AG09319 (cell line): ENCODE data around the gene PWP1.

Experiments
- DNase-seq: peaks from one replicate; pipeline ENCODE4 v3.0.0-alpha.2; 2010; ENCODE audit warnings: low read depth; ENCODE audit errors: extremely low read depth
- TF ChIP-seq, protein P1 (sequence below): IDR thresholded peaks from 2 replicates; pipeline ENCODE4 v1.5.1; 2011; ENCODE audit warnings: low read depth, mild to moderate bottlenecking, inconsistent platforms, low read length, moderate library complexity

PWP1 gene

DNA sequence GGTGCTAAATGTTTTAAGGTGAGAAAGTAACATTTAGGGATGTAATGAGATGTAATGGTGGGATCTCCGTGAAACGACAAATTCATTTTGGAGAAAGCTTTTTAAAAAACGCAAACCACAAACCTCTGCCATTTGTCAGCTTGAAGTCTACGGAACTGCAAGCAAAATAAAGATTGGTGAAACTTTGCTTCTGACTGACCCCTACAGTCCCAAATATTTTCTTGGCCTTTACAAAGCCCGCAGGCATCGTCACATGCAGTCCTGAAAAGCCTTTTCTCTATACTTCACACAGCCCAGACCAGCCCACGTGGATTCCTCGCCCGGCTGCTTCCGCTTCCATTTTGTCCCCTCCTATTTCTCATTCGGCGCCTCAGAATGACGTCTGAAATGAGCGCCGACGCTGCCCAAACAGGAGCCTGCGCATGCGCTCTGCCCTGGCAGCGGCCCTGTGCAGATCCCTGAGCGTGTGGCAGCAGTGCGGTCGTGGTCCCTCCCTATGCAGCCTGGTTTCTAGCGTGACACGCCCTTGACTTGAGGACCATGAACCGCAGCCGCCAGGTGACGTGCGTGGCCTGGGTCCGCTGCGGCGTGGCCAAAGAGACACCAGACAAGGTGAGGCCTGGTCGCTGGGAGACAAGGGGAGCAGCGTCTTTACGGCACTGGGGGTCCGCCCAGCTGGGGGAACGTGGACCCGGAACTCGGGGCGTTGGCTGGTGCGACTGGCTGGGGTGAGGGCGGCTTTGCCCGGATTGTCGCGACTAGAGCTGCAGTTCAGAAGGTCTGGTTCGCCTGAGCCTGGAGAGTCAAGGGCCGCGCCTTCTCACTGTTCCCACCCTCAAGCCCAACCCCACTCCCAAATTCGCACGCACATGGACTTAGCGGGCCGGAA lies at the start of gene PWP1:
Gene PWP1, plus strand, starts transcription at position 440 of the 889 bp plus-strand sequence. Its CDS starts 101 bp downstream, at position 541.
- DNase-seq = peak; percentile 83
- TF ChIP-seq, protein P1, sequence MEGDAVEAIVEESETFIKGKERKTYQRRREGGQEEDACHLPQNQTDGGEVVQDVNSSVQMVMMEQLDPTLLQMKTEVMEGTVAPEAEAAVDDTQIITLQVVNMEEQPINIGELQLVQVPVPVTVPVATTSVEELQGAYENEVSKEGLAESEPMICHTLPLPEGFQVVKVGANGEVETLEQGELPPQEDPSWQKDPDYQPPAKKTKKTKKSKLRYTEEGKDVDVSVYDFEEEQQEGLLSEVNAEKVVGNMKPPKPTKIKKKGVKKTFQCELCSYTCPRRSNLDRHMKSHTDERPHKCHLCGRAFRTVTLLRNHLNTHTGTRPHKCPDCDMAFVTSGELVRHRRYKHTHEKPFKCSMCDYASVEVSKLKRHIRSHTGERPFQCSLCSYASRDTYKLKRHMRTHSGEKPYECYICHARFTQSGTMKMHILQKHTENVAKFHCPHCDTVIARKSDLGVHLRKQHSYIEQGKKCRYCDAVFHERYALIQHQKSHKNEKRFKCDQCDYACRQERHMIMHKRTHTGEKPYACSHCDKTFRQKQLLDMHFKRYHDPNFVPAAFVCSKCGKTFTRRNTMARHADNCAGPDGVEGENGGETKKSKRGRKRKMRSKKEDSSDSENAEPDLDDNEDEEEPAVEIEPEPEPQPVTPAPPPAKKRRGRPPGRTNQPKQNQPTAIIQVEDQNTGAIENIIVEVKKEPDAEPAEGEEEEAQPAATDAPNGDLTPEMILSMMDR = no peak

DNA sequence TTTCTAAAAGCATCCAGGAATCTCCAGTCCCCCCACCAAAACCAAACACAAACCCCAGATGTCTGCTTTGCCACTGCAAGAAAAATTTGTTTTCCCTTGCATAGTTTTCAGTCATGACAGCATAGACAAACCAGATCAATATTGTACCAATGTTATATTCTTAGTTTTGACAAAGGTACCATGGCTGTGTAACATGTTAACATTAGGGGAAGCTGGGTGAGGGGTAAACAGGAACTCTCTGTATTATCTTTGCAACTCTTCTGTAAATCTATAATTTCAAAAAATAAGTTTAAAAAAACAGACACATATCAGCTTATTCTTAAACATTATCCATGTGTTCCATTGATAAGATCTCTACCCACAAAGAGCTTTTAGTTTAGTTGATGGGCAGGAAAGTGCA lies 44.4 kb upstream of the PWP1 start:
- no peak for DNase-seq
- TF ChIP-seq, protein P1 = no peak

DNA sequence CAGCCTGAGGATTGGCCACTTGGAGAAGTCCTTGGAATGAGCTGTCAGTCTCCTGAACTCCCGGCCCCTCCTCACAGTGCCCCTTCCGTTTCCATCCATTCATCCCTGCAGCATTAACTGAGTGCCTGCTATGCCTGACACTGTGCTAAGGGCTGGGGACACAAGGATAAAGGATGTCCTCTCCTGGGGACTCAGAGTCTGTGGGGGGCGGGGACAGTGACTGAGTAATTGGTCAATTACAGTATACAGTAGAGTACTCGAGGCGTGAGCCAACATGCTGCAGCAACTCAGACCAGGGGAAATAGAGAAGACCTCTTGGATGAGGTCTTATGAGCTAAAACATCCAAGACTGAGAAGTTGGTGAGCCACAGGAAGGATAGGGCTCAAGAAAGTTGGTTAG lies 43.4 kb upstream of the PWP1 start:
- TF ChIP-seq, protein P1 = no peak

DNA sequence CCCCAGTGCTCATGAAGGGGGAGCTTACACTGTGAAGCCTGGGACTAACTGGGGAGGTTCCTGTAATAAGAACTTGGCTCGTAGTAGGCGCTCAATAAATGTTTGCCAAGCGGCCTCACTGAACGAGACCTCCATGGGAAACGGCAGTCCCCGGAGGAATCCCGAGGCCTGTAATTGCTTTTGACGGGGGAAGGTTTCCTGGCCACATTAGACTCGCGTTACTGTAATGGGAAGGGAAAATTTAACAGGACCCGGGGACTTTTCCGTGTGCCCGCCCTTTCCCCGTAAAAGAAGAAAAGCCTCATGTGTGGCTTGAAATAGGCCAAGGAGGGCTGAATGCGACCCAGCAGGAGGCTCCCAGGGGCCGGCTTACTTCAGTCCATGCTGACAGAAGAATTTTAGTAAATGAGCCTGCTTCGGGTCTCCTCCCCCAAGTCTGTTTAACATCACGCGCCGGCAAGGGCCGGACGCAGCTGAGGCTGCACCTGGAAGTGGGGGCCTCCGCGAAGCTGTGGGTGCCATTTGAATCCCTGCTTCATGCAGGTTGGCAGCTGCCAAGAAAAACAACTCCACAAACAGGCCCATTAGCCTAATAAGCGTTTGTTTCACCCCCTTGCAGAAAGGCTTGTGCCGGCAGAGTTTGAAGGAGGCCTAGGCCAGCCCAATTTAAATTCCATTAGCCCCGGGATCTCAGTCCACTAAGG lies 39.8 kb upstream of the PWP1 start:
- TF ChIP-seq, protein P1 = no peak
- no peak for DNase-seq

More for the DNA sequence above, 43.4 kb upstream of the PWP1 start:
- DNase-seq = no peak

DNA sequence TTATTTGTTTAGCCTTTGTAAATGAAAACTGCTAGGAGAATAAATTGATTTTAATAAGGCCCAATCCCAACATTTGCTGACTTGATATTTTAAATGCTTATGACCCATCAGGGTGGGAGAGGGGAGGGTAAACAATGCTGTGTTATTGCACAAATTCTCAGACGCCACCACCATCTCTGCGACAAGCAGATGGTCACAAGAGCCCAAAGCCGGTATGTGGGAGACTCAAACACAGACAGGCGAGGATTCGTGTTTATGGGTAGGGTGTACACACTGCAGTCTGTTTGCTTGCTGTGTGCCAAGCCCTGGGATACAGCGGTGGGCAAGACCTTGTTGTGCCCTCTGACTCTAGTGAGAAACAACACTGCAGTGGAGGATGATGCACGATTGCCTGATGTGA lies 39.2 kb upstream of the PWP1 start:
- no peak for DNase-seq
- TF ChIP-seq, protein P1 = no peak

DNA sequence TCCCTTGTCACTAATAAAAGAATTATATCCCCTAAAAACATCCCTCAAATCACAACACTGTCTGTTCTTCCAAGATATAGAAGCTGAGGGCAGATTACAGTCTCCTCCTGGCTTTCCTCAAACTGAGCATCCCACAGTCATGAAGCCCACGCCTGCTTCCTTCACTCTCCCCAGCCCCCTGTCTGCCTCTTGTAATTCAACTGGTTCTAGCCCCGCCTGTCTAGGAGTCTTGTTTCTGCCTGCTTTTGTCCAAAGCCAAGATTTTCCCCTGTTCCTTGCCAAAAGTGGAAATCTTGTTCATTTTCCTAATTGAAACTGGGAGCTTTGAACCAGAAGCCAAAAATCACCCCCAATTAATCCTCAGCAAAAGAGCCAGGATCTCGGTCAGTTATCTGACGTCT lies 35.9 kb upstream of the PWP1 start:
- DNase-seq = no peak
- TF ChIP-seq, protein P1 = no peak

DNA sequence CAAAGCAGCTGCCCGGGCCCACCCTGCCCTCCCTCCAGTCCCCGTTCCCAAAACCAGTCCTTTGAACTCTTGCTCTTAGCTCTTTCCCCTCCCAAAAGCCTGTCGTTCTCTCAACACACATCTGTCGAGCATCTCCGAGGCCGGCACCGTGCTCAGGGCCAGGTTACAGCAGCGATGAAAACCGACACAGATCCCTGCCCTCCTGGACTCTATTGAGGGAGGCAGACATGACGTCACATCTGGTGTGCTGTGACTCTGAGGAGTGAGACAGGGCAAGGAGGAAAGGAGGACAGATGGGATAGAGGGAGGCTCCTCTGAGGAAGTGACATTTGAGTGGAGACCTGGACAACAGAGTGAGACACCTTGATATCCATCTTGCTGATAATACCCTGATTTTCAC lies 34.6 kb upstream of the PWP1 start:
- DNase-seq = no peak
- TF ChIP-seq, protein P1 = no peak
